Smooth muscle cell (in vitro differentiated cells): ENCODE data around the gene NHSL1. TPM values are rescaled to one million over a fixed set of nuclear protein-coding genes. Genes with fewer than 3 reads are reported as not detected.

Experiments used
- DNase-seq: peaks from one replicate; lab custom pipeline; 2025; ENCODE audit not compliant: unreplicated experiment; lab: John Stamatoyannopoulos, UW
- H2AFZ ChIP-seq: fragments of 200-600 bp; sonication (generic); 2 replicates; pipeline ENCODE4 v1.6.0; 2016; ENCODE audit warnings: antibody characterized with exemption, low read depth, mild to moderate bottlenecking
- H3F3A ChIP-seq: fragments of 200-600 bp; sonication (generic); 2 replicates; pipeline ENCODE4 v1.6.0; 2017; ENCODE audit warnings: antibody characterized with exemption, low read depth
- H3K27ac ChIP-seq: fragments of 200-600 bp; sonication (generic); 2 replicates; pipeline ENCODE4 v1.5.1; 2016; ENCODE audit warnings: low read depth, mild to moderate bottlenecking
- H3K27me3 ChIP-seq: fragments of 200-600 bp; sonication (generic); 2 replicates; pipeline ENCODE4 v1.6.1; 2016; ENCODE audit warnings: low read depth, mild to moderate bottlenecking
- H3K36me3 ChIP-seq: fragments of 200-600 bp; sonication (generic); 2 replicates; pipeline ENCODE4 v1.5.1; 2016; ENCODE audit warnings: low read depth
- H3K4me1 ChIP-seq: fragments of 200-600 bp; sonication (generic); 2 replicates; pipeline ENCODE4 v1.5.1; 2016; ENCODE audit warnings: low read depth
- H3K4me2 ChIP-seq: fragments of 200-600 bp; sonication (generic); 2 replicates; pipeline ENCODE4 v1.6.0; 2016; ENCODE audit warnings: mild to moderate bottlenecking
- H3K4me3 ChIP-seq: fragments of 200-600 bp; sonication (generic); 2 replicates; pipeline ENCODE4 v1.5.1; 2016; ENCODE audit warnings: mild to moderate bottlenecking
- H3K79me2 ChIP-seq: fragments of 200-600 bp; sonication (generic); 2 replicates; pipeline ENCODE4 v1.6.0; 2016; ENCODE audit warnings: low read depth, mild to moderate bottlenecking
- H3K9ac ChIP-seq: fragments of 200-600 bp; sonication (generic); 2 replicates; pipeline ENCODE4 v1.6.0; 2016; ENCODE audit warnings: low read depth
- H3K9me3 ChIP-seq: fragments of 200-600 bp; sonication (generic); replicated peaks from 2 replicates; pipeline ENCODE4 v1.5.1; 2016; ENCODE audit warnings: low read depth
- H4K20me1 ChIP-seq: fragments of 200-600 bp; sonication (generic); 2 replicates; pipeline ENCODE4 v1.6.0; 2016; ENCODE audit warnings: low read depth
- WGBS: methylation state at CpG from one replicate; pipeline ENCODE4 v1.1.7; 2016; ENCODE audit warnings: low lambda C conversion rate; 5-methylcytosine and 5-hydroxymethylcytosine counted together
- polyA plus RNA-seq: library from polyadenylated mRNA; unstranded; fragments of >200 nt; fragmentation: Nextera tagmentation; extraction: Ambion mirVana; gene quantifications from 2 replicates; pipeline ENCODE4 v1.2.1, GENCODE V29; 2016
- total RNA-seq: library from RNA; depleted of rRNA; stranded (reverse); fragments of >200 nt; gene quantifications from 2 replicates; pipeline ENCODE4 v1.2.3, GENCODE V29; 2014
- TF ChIP-seq, protein P1 (sequence below): fragments of 200-600 bp; sonication (generic); IDR thresholded peaks from 2 replicates; pipeline ENCODE4 v1.5.1; 2017; ENCODE audit warnings: borderline replicate concordance, mild to moderate bottlenecking, antibody characterized with exemption; ENCODE audit not compliant: insufficient read depth, poor library complexity, severe bottlenecking

Gene NHSL1
- total and polyA plus RNA-seq, 2 experiments from 2014 or later, result 6.6 to 7.2 TPM

DNA sequence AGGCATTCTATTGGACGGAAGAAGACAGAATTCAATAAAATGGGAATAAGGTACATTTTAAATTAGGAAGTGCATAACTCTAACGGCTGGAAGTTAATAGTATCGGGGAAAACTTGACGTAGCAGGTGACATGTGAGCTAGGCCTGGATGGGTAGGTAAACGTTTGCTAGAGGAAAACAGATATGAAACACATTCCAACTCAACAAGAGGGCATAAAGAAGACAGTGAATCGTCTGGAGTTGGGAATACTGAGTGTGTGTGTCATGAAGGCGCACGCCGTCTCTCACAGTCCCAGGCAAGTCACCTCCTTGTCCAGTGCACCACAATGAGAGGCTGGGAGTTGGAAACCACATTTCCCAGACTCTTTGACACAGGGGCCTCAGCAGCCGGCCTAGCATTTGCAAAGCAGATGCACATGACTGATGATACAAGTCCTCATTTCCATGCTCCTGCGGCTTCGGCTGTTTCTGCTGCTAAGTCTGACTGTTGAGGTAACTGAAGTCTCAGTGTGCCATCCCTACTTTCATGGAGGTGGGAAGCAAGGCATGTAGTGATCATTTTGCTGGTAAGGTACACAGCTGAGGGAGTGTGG is 16.5 kb upstream of the NHSL1 start:
- Histone ChIP-seq H3K79me2 (peaks cover 39% of the 10 kb centered on the region), H3K4me3 (no peak overlapping the region), H2AFZ (no peak overlapping the region), H3F3A (no peaks in the 10 kb centered on the region), H3K4me1 (peaks cover 8% of the 10 kb centered on the region), H3K27me3 (no peaks in the 10 kb centered on the region), H4K20me1 (peaks cover 38% of the 10 kb centered on the region), H3K4me2 (no peak overlapping the region), H3K27ac (no peak overlapping the region), H3K36me3 (no peaks in the 10 kb centered on the region), H3K9ac (no peak overlapping the region), H3K9me3 (no peaks in the 10 kb centered on the region)
- 94% methylated on average over 12 of the region's 12 CpGs for WGBS
- DNase-seq, result no peak
- TF ChIP-seq, protein P1, sequence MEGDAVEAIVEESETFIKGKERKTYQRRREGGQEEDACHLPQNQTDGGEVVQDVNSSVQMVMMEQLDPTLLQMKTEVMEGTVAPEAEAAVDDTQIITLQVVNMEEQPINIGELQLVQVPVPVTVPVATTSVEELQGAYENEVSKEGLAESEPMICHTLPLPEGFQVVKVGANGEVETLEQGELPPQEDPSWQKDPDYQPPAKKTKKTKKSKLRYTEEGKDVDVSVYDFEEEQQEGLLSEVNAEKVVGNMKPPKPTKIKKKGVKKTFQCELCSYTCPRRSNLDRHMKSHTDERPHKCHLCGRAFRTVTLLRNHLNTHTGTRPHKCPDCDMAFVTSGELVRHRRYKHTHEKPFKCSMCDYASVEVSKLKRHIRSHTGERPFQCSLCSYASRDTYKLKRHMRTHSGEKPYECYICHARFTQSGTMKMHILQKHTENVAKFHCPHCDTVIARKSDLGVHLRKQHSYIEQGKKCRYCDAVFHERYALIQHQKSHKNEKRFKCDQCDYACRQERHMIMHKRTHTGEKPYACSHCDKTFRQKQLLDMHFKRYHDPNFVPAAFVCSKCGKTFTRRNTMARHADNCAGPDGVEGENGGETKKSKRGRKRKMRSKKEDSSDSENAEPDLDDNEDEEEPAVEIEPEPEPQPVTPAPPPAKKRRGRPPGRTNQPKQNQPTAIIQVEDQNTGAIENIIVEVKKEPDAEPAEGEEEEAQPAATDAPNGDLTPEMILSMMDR, result no peak

DNA sequence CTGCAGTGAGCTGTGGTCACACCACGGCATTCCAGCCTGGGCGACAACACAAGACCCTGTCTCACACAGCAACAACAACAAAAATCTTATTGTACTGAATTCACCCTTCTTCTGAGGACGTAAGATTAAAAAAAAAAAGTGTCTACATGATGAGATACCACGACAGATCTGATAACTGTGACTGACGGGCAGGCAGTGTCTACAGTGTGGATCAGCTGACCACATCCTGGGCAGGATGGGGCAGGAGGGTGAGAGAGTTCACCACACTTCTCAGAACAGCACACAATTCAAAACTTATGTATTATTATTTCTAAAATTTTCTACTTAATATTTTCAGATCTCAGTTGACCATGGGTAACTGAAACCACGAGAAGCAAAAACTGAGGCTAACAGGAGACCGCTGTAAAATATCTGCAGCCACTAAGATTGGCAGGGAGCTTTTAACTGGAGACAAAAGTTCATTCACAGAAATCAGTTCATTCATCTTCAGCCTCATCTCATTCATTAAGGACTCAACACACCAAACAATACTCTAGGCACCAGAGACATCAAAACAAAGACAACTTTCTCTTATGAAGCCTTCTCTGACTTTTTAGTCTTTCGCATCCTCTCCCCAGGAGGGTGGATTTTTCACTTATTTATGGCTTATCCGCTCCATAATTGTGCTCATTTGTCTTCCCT is 15.7 kb upstream of the NHSL1 start:
- H3F3A ChIP-seq, result no peaks in the 10 kb centered on the region
- no peak overlapping the region for H2AFZ ChIP-seq
- whole genome bisulfite sequencing, result 90% methylated on average over 9 of the region's 9 CpGs
- H3K4me2 ChIP-seq, result no peak overlapping the region
- H3K36me3 ChIP-seq, result no peaks in the 10 kb centered on the region
- H3K27ac ChIP-seq, result no peak overlapping the region
- peaks cover 35% of the 10 kb centered on the region for H4K20me1 ChIP-seq
- H3K4me3 ChIP-seq, result no peak overlapping the region
- H3K4me1 ChIP-seq, result peaks cover 8% of the 10 kb centered on the region
- no peaks in the 10 kb centered on the region for H3K27me3 ChIP-seq
- no peaks in the 10 kb centered on the region for H3K9me3 ChIP-seq
- no peak overlapping the region for H3K9ac ChIP-seq
- DNase-seq, result no peak
- TF ChIP-seq, protein P1, result no peak
- peaks cover 41% of the 10 kb centered on the region for H3K79me2 ChIP-seq

DNA sequence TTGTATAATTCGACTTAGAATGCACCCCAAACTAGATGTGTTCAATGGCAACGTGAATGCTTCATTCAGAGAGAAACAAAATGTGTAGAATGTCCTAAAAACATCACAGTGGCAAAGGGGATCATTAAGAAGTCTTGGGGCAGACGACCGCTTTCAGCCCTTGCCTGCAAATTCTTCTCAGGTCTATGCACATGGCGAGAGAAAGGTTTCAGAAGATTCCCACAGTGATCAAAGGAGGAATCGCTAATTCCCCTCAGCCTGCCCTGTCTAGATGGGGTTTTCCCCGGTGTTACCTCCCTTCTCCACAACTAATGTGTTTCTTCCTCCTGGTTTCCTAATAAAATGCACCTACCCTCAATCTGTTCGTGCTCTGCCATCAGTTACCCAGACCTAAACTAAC is 13.3 kb upstream of the NHSL1 start:
- Histone ChIP-seq H3F3A (no peaks in the 10 kb centered on the region), H3K36me3 (no peaks in the 10 kb centered on the region), H3K9ac (no peak overlapping the region), H3K79me2 (peaks cover 35% of the 10 kb centered on the region), H4K20me1 (peaks cover 43% of the 10 kb centered on the region), H3K27ac (no peak overlapping the region), H3K9me3 (no peaks in the 10 kb centered on the region), H3K4me1 (peaks cover 8% of the 10 kb centered on the region), H3K4me2 (no peak overlapping the region), H3K4me3 (no peak overlapping the region), H3K27me3 (no peaks in the 10 kb centered on the region), H2AFZ (no peak overlapping the region)
- DNase-seq, result no peak
- 55% methylated on average over 8 of the region's 8 CpGs for WGBS
- TF ChIP-seq, protein P1, result no peak

DNA sequence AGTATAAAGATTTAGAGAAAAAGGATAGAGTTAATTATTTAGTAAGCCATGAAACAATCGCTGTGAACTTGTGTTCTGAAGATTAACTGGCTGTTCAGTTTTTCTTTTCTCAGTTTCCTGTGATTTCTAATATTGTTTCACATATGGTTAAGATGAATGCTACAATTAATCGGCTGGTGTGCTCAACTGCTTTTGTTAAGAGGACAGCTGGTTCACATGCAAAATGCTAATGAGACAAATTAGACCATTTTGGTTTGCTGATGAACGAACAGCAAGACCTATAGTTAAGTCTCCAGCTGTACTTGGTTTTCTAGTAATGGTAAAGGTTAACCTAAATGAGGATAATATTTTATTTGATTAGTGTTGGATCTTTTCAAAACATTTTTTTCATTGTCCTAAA is 10.8 kb upstream of the NHSL1 start:
- peaks cover 48% of the 10 kb centered on the region for H4K20me1 ChIP-seq
- peaks cover 30% of the 10 kb centered on the region for H3K79me2 ChIP-seq
- peaks cover 8% of the 10 kb centered on the region for H3K4me1 ChIP-seq
- no peaks in the 10 kb centered on the region for H3K27me3 ChIP-seq
- WGBS, result 93% methylated on average over 3 of the region's 3 CpGs
- TF ChIP-seq, protein P1, result no peak
- DNase-seq, result no peak
- H3K4me3 ChIP-seq, result no peak overlapping the region
- H3K9ac ChIP-seq, result no peak overlapping the region
- no peaks in the 10 kb centered on the region for H3K36me3 ChIP-seq
- H2AFZ ChIP-seq, result no peak overlapping the region
- H3F3A ChIP-seq, result no peaks in the 10 kb centered on the region
- no peak overlapping the region for H3K27ac ChIP-seq
- no peaks in the 10 kb centered on the region for H3K9me3 ChIP-seq
- H3K4me2 ChIP-seq, result no peak overlapping the region
